ENCODE data around the gene TECPR2. TPM values are rescaled to one million over a fixed set of nuclear protein-coding genes. Genes with fewer than 3 reads are reported as not detected.
"Not testable (repeated sequence)": the region's sequence is repeated elsewhere in the genome, so short reads cannot be mapped to it uniquely, and the experiment has no call there.

TECPR2 gene
- total RNA-seq, 2 donors from 2014 or later = 8.4 to 16.6 TPM

- Mint-ChIP-seq H3K4me1 (peaks cover 32% of the 10 kb centered on the region), H3K4me3 (peak overlapping the region; percentile 88), H3K27ac (peak overlapping the region; percentile 95), H3K36me3 (ENCODE audit: low read depth) (peaks cover 3% of the 10 kb centered on the region), H3K27me3 (no peaks in the 10 kb centered on the region)
- no peak for DNase-seq
- no peaks in the 10 kb centered on the region for H3K9me3 ChIP-seq (ENCODE audit: control insufficient read depth, low read length, poor library complexity, severe bottlenecking)
- ATAC-seq = no peak
These were observed 41.9 kb upstream of the TECPR2 start for GRCh38 chr14:102320671-102321455.

DNA sequence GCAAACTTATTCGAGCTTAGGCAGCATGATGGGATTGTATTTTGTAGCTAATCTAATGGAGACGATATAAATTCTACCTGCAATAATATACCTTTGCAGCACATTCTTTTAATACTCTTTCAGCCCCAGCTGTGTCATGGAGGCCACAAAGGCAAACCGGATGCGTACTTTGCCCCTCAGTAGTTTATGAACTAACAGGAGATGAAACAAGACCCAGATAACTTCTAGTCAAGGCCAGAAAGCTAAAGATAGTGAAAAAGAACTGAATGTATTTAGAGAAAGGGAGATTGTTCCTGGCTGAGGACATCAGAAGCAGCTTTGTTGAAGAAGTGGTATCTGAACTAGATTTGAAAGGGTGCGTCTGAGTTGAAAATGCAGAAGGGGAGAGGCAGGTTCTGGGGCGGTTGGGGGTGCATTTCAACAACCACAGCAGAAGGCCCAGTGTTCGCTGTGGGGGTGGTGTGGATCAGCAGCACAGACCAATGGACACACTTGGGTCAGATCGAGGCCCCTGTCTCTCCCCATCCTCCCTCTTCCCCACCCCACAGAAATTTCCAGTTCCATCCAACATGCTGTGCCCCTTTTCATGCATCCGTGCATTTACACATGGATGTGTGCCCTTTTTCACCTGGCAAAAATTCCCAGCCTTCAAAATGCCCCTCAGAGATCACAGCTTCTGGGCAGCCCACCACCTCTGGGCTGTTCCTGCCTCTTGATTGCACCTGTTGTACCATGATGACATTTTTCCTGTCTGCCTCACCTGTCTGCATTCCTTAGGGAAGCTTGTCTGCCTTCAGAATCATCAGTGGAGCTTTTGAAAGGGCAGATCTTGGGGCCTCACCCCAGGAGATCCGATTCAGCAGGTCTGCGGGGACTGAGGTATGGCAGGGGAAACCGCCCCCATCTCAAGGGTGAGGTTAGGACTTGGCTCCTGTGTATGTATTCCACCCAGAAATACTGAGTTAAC, 41.0 kb upstream of the TECPR2 start:
- peak overlapping the region; percentile 29 for H3K27ac Mint-ChIP-seq
- H3K27me3 Mint-ChIP-seq = no peaks in the 10 kb centered on the region
- DNase-seq (no peak), ATAC-seq (no peak)
- no peaks in the 10 kb centered on the region for H3K9me3 ChIP-seq (ENCODE audit: control insufficient read depth, low read length, poor library complexity, severe bottlenecking)
- H3K36me3 Mint-ChIP-seq (ENCODE audit: low read depth) = peaks cover 3% of the 10 kb centered on the region
- H3K4me1 Mint-ChIP-seq = peaks cover 31% of the 10 kb centered on the region
- no peak overlapping the region for H3K4me3 Mint-ChIP-seq

- H3K4me1 Mint-ChIP-seq = peaks cover 22% of the 10 kb centered on the region
- peak overlapping the region; percentile 32 for H3K27ac Mint-ChIP-seq
- no peak overlapping the region for H3K4me3 Mint-ChIP-seq
- DNase-seq = no peak
- no peaks in the 10 kb centered on the region for H3K9me3 ChIP-seq (ENCODE audit: control insufficient read depth, low read length, poor library complexity, severe bottlenecking)
- no peak for ATAC-seq
- H3K36me3 Mint-ChIP-seq (ENCODE audit: low read depth) = peaks cover 3% of the 10 kb centered on the region
- H3K27me3 Mint-ChIP-seq = no peaks in the 10 kb centered on the region
These were observed 39.6 kb upstream of the TECPR2 start for GRCh38 chr14:102323102-102323501.

GRCh38 chr14:102325791-102326345, 36.9 kb upstream of the TECPR2 start:
- ATAC-seq (no peak), DNase-seq (no peak)
- H3K4me1 Mint-ChIP-seq = peaks cover 8% of the 10 kb centered on the region
- no peaks in the 10 kb centered on the region for H3K27me3 Mint-ChIP-seq
- no peak overlapping the region for H3K4me3 Mint-ChIP-seq
- H3K9me3 ChIP-seq (ENCODE audit: control insufficient read depth, low read length, poor library complexity, severe bottlenecking) = no peaks in the 10 kb centered on the region
- H3K36me3 Mint-ChIP-seq (ENCODE audit: low read depth) = no peaks in the 10 kb centered on the region
- no peak overlapping the region for H3K27ac Mint-ChIP-seq

DNA sequence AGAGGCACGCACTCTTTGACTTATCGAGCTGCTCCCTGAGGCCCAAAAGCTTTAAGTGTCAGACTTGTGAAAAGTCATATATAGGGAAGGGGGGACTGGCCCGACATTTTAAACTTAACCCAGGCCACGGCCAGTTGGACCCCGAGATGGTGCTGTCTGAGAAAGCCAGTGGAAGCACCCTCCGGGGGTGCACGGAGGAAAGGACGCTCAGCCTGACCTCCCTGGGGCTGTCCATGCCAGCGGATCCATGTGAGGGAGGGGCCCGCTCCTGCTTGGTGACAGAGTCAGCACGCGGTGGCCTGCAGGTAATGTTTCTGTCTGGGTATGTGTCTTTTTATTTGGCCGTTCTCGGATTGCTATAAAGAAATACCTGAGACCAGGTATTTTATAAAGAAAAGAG, 36.2 kb upstream of the TECPR2 start:
- ATAC-seq = no peak
- no peak overlapping the region for H3K27ac Mint-ChIP-seq

DNA sequence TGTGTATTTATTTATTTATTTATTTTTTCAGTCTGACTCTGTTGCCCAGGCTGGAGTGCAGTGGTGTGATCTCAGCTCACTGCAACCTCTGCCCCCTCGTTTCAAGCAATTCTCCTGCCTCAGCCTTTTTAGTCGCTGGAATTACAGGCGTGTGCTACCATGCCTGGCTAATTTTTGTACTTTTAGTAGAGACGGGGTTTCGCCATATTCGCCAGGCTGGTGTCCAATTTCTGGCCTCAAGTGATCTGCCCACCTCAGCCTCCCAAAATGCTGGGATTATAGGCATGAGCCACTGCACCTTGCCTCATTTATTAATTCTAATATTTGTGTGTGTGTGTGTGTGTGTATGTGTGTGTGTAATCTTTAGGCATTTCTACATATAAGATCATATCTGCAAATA, 33.4 kb upstream of the TECPR2 start:
- H3K9me3 ChIP-seq (ENCODE audit: control insufficient read depth, low read length, poor library complexity, severe bottlenecking); H3K27ac Mint-ChIP-seq; H3K4me1 Mint-ChIP-seq; DNase-seq; H3K4me3 Mint-ChIP-seq; ATAC-seq; H3K27me3 Mint-ChIP-seq; H3K36me3 Mint-ChIP-seq (ENCODE audit: low read depth): not testable (repeated sequence)

More for the DNA sequence above, 36.2 kb upstream of the TECPR2 start:
- peaks cover 5% of the 10 kb centered on the region for H3K4me1 Mint-ChIP-seq
- no peaks in the 10 kb centered on the region for H3K27me3 Mint-ChIP-seq
- no peak for DNase-seq
- H3K9me3 ChIP-seq (ENCODE audit: control insufficient read depth, low read length, poor library complexity, severe bottlenecking) = no peaks in the 10 kb centered on the region
- no peaks in the 10 kb centered on the region for H3K36me3 Mint-ChIP-seq (ENCODE audit: low read depth)
- H3K4me3 Mint-ChIP-seq = no peak overlapping the region

GRCh38 chr14:102330806-102331205, 31.9 kb upstream of the TECPR2 start:
- ATAC-seq (no peak), DNase-seq (no peak)
- H3K9me3 ChIP-seq (ENCODE audit: control insufficient read depth, low read length, poor library complexity, severe bottlenecking) = no peaks in the 10 kb centered on the region
- Mint-ChIP-seq H3K36me3 (ENCODE audit: low read depth) (no peaks in the 10 kb centered on the region), H3K4me3 (no peak overlapping the region), H3K27me3 (no peaks in the 10 kb centered on the region), H3K27ac (no peak overlapping the region), H3K4me1 (peaks cover 7% of the 10 kb centered on the region)

DNA sequence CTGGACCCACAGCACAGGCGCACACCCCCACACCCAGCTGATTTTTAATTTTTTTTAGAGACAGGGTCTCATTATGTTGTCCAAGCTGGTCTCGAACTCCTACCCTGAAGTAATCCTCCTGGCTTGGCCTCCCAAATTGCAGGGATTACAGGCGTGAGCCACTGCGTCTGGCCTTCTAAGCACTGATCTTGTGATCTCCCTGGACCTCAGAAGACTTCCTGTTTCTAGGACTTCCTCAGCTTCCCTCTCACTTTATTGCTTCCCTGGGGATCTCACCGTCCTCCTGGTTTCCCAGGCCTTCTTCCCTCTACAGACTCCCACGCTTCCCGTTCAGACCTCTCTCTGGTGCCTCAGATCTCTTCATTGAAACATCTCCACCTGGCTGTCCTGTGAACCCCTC, 29.4 kb upstream of the TECPR2 start:
- ATAC-seq = no peak
- Mint-ChIP-seq H3K4me3 (no peak overlapping the region), H3K36me3 (ENCODE audit: low read depth) (peaks cover under 1% of the 10 kb centered on the region), H3K4me1 (peaks cover 7% of the 10 kb centered on the region), H3K27ac (no peak overlapping the region), H3K27me3 (no peaks in the 10 kb centered on the region)
- DNase-seq = no peak
- no peaks in the 10 kb centered on the region for H3K9me3 ChIP-seq (ENCODE audit: control insufficient read depth, low read length, poor library complexity, severe bottlenecking)

DNA sequence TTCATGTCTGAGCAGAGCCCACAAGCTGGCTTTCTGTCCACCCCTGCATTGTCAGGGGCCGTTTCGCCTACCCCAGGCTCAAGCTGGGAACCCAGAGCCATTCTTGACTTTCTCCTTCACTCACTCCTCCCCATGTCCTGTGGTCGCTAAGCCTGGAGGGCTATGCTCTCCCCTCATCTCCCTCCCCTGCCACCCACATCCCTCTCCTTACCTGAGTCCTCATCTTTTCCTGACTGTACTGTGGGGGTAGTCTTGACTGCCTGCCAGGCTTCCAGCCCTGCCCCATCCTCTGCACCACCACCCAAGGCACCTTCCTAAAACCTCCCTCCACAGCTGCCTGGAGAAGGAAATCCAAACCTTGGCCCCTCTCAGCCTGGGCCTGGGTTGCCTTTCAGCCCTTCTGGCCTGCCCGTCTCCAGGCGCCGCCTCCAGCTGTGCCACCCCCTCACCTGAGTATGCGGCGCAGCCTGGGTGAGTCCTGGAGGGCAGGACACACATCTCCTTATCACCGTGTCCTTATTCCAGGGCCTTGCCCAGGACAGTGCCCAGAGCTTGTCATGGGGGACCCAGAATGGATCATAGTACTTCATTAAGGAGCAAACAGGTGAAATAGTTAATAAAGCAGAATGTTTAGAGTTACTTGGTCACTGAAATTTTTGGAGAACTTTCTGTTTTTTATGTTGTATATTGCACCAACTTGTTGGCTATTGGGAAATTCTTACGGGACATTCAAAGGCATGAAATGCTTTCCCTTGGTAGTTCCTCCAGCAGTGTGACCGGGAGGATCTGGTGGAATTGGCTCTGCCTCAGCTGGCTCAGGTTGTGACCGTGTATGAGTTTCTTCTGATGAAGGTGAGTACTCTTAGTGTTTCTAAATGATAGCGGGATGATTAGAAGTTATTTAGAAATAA, 28.7 kb upstream of the TECPR2 start:
- no peaks in the 10 kb centered on the region for H3K27me3 Mint-ChIP-seq
- H3K4me1 Mint-ChIP-seq = peaks cover 7% of the 10 kb centered on the region
- ATAC-seq (no peak), DNase-seq (no peak)
- no peak overlapping the region for H3K4me3 Mint-ChIP-seq
- peaks cover 2% of the 10 kb centered on the region for H3K36me3 Mint-ChIP-seq (ENCODE audit: low read depth)
- no peaks in the 10 kb centered on the region for H3K9me3 ChIP-seq (ENCODE audit: control insufficient read depth, low read length, poor library complexity, severe bottlenecking)
- H3K27ac Mint-ChIP-seq = no peak overlapping the region

- Mint-ChIP-seq H3K27me3 (no peaks in the 10 kb centered on the region), H3K27ac (no peak overlapping the region), H3K36me3 (ENCODE audit: low read depth) (peaks cover 2% of the 10 kb centered on the region), H3K4me1 (peaks cover 7% of the 10 kb centered on the region), H3K4me3 (no peak overlapping the region)
- ATAC-seq = no peak
- DNase-seq = no peak
- H3K9me3 ChIP-seq (ENCODE audit: control insufficient read depth, low read length, poor library complexity, severe bottlenecking) = no peaks in the 10 kb centered on the region
These were observed 27.6 kb upstream of the TECPR2 start for GRCh38 chr14:102335163-102335562.

DNA sequence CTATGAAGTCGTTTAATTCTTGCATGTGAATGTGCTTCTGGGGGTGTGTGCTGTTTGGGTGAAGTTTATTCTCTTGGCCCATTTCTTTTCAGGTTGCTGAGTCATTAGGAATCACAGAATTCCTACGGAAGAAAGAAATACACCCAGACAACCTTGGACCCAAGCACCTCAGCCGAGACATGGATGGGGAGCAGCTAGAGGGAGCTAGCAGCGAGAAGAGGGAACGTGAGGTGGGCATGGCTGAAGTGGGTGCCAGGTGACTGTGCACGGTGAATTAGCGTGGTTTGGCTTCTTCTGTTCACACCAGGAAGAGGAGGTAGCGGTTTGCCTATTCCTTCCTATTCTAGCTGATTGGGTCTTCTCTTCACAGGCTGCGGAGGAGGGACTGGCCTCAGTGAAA, 24.0 kb upstream of the TECPR2 start:
- no peak for DNase-seq
- Mint-ChIP-seq H3K4me1 (peaks cover 7% of the 10 kb centered on the region), H3K27me3 (no peaks in the 10 kb centered on the region), H3K36me3 (ENCODE audit: low read depth) (peaks cover 2% of the 10 kb centered on the region), H3K4me3 (no peak overlapping the region), H3K27ac (no peak overlapping the region)
- no peaks in the 10 kb centered on the region for H3K9me3 ChIP-seq (ENCODE audit: control insufficient read depth, low read length, poor library complexity, severe bottlenecking)
- no peak for ATAC-seq

DNA sequence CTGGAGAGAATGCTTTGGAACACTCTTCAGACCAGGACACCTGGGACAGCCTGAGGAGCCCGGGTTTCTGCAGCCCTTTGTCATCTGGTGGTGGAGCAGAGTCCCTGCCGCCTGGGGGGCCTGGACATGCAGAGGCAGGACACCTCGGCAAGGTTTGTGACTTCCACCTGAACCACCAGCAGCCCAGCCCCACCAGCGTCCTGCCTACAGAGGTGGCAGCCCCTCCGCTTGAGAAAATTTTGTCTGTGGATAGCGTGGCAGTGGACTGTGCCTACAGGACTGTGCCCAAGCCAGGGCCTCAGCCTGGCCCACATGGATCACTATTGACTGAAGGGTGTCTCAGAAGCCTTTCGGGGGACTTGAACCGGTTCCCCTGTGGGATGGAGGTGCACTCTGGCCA, 21.2 kb upstream of the TECPR2 start:
- ATAC-seq (no peak), DNase-seq (no peak)
- Mint-ChIP-seq H3K27ac (peak overlapping the region; percentile 19), H3K27me3 (no peaks in the 10 kb centered on the region), H3K4me1 (peaks cover 4% of the 10 kb centered on the region), H3K4me3 (no peak overlapping the region), H3K36me3 (ENCODE audit: low read depth) (peaks cover 2% of the 10 kb centered on the region)
- H3K9me3 ChIP-seq (ENCODE audit: control insufficient read depth, low read length, poor library complexity, severe bottlenecking) = no peaks in the 10 kb centered on the region
